Endothelial cell of umbilical vein (primary cell): Measurements from ENCODE around the gene RBM20. TPM values are rescaled to one million over a fixed set of nuclear protein-coding genes. Genes with fewer than 3 reads are reported as not detected.

Source experiments
- BruUV-seq: library from RNA; stranded (reverse); fragments of 400-500 nt; replicated peaks from 2 replicates; lab custom pipeline; 2021; lab: Mats Ljungman, UMichigan
- CTCF ChIA-PET: fragments of 300-600, 350-600 bp; sonication (Branson Sonifier 250); formaldehyde crosslinking; loops from one replicate; lab custom pipeline; 2021; ENCODE audit warnings: antibody characterized with exemption, inconsistent platforms; lab: Charles Lee
- POLR2A ChIA-PET: fragments of 300-600, 350-600 bp; sonication (Branson Sonifier 250); formaldehyde crosslinking; loops from one replicate; lab custom pipeline; 2021; ENCODE audit warnings: antibody characterized with exemption, inconsistent platforms; lab: Charles Lee
- DNase-seq: peaks from one replicate; pipeline ENCODE4 v3.0.0-alpha.2; 2011; ENCODE audit warnings: low read depth, low spot score
- FAIRE-seq: peaks from 2 replicates; lab custom pipeline; 2011; peaks lifted over from hg19 to GRCh38; lab: Jason Lieb, UNC
- H2AFZ ChIP-seq: 2 replicates; pipeline ENCODE4 v1.6.0; 2012; ENCODE audit warnings: low read depth, low read length, control low read depth, inconsistent platforms
- H3K27ac ChIP-seq: 2 replicates; pipeline ENCODE4 v1.5.1; 2011; ENCODE audit warnings: low read depth, mild to moderate bottlenecking, control low read depth, low read length, moderate library complexity; ENCODE audit not compliant: insufficient read depth
- H3K27me3 ChIP-seq, 2 experiments: 2 replicates each; pipeline versions ENCODE4 v1.6.0 to v1.6.1; 2011; ENCODE audit warnings: low read length in 2 of 2, mixed read lengths in 1 of 2; ENCODE audit not compliant: control insufficient read depth in 2 of 2, insufficient read depth in 2 of 2
- H3K36me3 ChIP-seq, 2 experiments: 2 replicates in 1 of 2; 3 replicates in 1 of 2; pipeline ENCODE4 v1.5.1; 2011; ENCODE audit warnings: low read length in 2 of 2, mild to moderate bottlenecking in 1 of 2, moderate library complexity in 1 of 2; ENCODE audit not compliant: control insufficient read depth in 2 of 2, insufficient read depth in 2 of 2; ENCODE audit errors: extremely low read depth in 1 of 2
- H3K4me1 ChIP-seq: 3 replicates; pipeline ENCODE4 v1.5.1; 2011; ENCODE audit warnings: mild to moderate bottlenecking, low read length; ENCODE audit not compliant: control insufficient read depth, insufficient read depth; ENCODE audit errors: extremely low read depth
- H3K4me2 ChIP-seq: 2 replicates; pipeline ENCODE4 v1.6.1; 2011; ENCODE audit warnings: low read length, control low read depth, mixed read lengths; ENCODE audit not compliant: insufficient read depth
- H3K4me3 ChIP-seq, 3 experiments: fragments of 200-600 bp in 1 of 3; sonication (generic), shearing (Covaris generic) in 1 of 3; replicated peaks in 1 of 3; 2 replicates each; pipeline ENCODE4 v1.5.1; 2011 to 2016; ENCODE audit warnings: control low read depth in 3 of 3, low read length in 3 of 3, mild to moderate bottlenecking in 2 of 3, inconsistent platforms in 1 of 3, low read depth in 1 of 3, moderate library complexity in 1 of 3; ENCODE audit not compliant: insufficient read depth in 1 of 3
- H3K79me2 ChIP-seq: 2 replicates; pipeline ENCODE4 v1.6.0; 2012; ENCODE audit warnings: low read length, inconsistent platforms; ENCODE audit not compliant: control insufficient read depth, insufficient read depth
- H3K9ac ChIP-seq: replicated peaks from 2 replicates; pipeline ENCODE3; 2011; ENCODE audit warnings: low read length, control low read depth; ENCODE audit not compliant: insufficient read depth; ENCODE audit errors: extremely low read depth
- H3K9me1 ChIP-seq: replicated peaks from 3 replicates; pipeline ENCODE4 v1.6.0; 2011; ENCODE audit warnings: mild to moderate bottlenecking, low read length; ENCODE audit not compliant: control insufficient read depth, insufficient read depth; ENCODE audit errors: extremely low read depth
- H3K9me3 ChIP-seq: replicated peaks from 2 replicates; pipeline ENCODE4 v1.5.1; 2012; ENCODE audit warnings: low read length, inconsistent platforms; ENCODE audit not compliant: control insufficient read depth, insufficient read depth
- H4K20me1 ChIP-seq: replicated peaks from 2 replicates; pipeline ENCODE3; 2011; ENCODE audit warnings: mild to moderate bottlenecking, low read length; ENCODE audit not compliant: control insufficient read depth, insufficient read depth; ENCODE audit errors: extremely low read depth
- CTCF ChIP-seq, 2 donors: IDR thresholded peaks; 1 replicate in 1 of 2; 2 replicates in 1 of 2; pipeline ENCODE4 v1.5.1; 2011; ENCODE audit warnings: low read length in 2 of 2, mild to moderate bottlenecking in 2 of 2, moderate library complexity in 2 of 2, control low read depth in 1 of 2, inconsistent platforms in 1 of 2, low read depth in 1 of 2; ENCODE audit not compliant: insufficient read depth in 1 of 2; ENCODE audit errors: extremely low read depth in 1 of 2
- EZH2 ChIP-seq: IDR thresholded peaks from 2 replicates; pipeline ENCODE4 v1.6.1; 2012; ENCODE audit warnings: borderline replicate concordance, low read depth, mild to moderate bottlenecking, moderate library complexity, low read length, inconsistent platforms; ENCODE audit not compliant: severe bottlenecking
- FOS ChIP-seq: IDR thresholded peaks from 2 replicates; pipeline ENCODE4 v1.6.1; 2011; ENCODE audit warnings: mild to moderate bottlenecking, low read length, moderate library complexity, borderline replicate concordance; ENCODE audit not compliant: insufficient read depth
- GATA2 ChIP-seq: IDR thresholded peaks from 2 replicates; pipeline ENCODE4 v1.7.0; 2011; ENCODE audit warnings: low read depth, mild to moderate bottlenecking, moderate library complexity, mixed read lengths, low read length; ENCODE audit not compliant: insufficient read length, insufficient read depth
- JUN ChIP-seq: IDR thresholded peaks from 2 replicates; pipeline ENCODE4 v1.6.1; 2011; ENCODE audit warnings: borderline replicate concordance, low read depth; ENCODE audit not compliant: insufficient read length, insufficient read depth
- MAX ChIP-seq: IDR thresholded peaks from 2 replicates; pipeline ENCODE4 v1.6.1; 2011; ENCODE audit not compliant: insufficient read depth, insufficient read length
- MYC ChIP-seq: IDR thresholded peaks from one replicate; pipeline ENCODE4 v1.6.1; 2011; ENCODE audit warnings: mild to moderate bottlenecking, low read depth, low read length
- POLR2A ChIP-seq: IDR thresholded peaks from 2 replicates; pipeline ENCODE4 v1.6.1; 2012; ENCODE audit warnings: low read depth, mild to moderate bottlenecking, control low read depth, low read length
- POLR2AphosphoS5 ChIP-seq: IDR thresholded peaks from 2 replicates; pipeline ENCODE4 v1.6.1; 2012; ENCODE audit warnings: low read depth, mild to moderate bottlenecking, control low read depth, low read length, moderate library complexity; ENCODE audit not compliant: insufficient read depth
- dilution Hi-C: fragments of 300-500 bp; cut with MboI; formaldehyde crosslinking; loops from one replicate; pipeline ENCODE4 v1.15.0; 2019; ENCODE audit warnings: low sequenced_read_pairs; ENCODE audit not compliant: extremely low pct_ligation_motif_present
- intact Hi-C: fragments of 100-400 bp; cut with micrococcal nuclease; formaldehyde crosslinking; loops from one replicate; pipeline ENCODE4 v1.10.0; 2022
- polyA plus RNA-seq, 4 experiments: library from polyadenylated mRNA; depleted of rRNA in 3 of 4; stranded (reverse) in 3 of 4; unstranded in 1 of 4; fragments of >200 nt; gene quantifications; 2 replicates each; pipeline versions ENCODE4 v1.2.1 to v1.2.3, GENCODE V29; 2011 to 2012; ENCODE audit warnings: missing spikeins in 1 of 4
- total RNA-seq: library from RNA; stranded (reverse); gene quantifications from 2 replicates; pipeline ENCODE4 v1.2.3, GENCODE V29; 2021

RBM20 gene
- total and polyA plus RNA-seq, 2 donors (not counting 3 experiments of a cell fraction or from before 2014, with no cell fraction given), result 0.04 TPM; not detected in 1

GRCh38 chr10:110666673-110667072, 22.5 kb downstream of the RBM20 start:
- intact Hi-C loops (no loop called here), dilution Hi-C loops (no loop called here)
- ChIA-PET POLR2A (no interaction called here), CTCF (no interaction called here)
- Histone ChIP-seq H3K27ac (no peak overlapping the region), H3K27me3 (peaks cover 14 to 25% of the 10 kb centered on the region in 2 experiments), H3K36me3 (no peaks in the 10 kb centered on the region), H3K9me1 (no peaks in the 10 kb centered on the region), H3K4me1 (peaks cover 2% of the 10 kb centered on the region), H2AFZ (no peak overlapping the region), H3K4me2 (no peak overlapping the region), H3K4me3 (no peak overlapping the region), H4K20me1 (no peaks in the 10 kb centered on the region), H3K9me3 (no peaks in the 10 kb centered on the region), H3K9ac (no peak overlapping the region), H3K79me2 (no peaks in the 10 kb centered on the region)
- no peak for FAIRE-seq
- TF ChIP-seq FOS, result no peak
- no peak for TF ChIP-seq GATA2
- no peak for TF ChIP-seq MYC
- TF ChIP-seq POLR2A, result no peak
- TF ChIP-seq EZH2, result no peak
- no peak for TF ChIP-seq CTCF (IDR thresholded peaks at IDR 0.05; ENCODE audit: extremely low read depth in 1 of 2, insufficient read depth in 1 of 2, low read depth in 1 of 2, low read length in 2 of 2)
- TF ChIP-seq POLR2AphosphoS5, result no peak
- no peak for TF ChIP-seq JUN
- no peak for TF ChIP-seq MAX
- DNase-seq, result no peak
- no TSS peak for BruUV-seq
